ENCODE results near the gene MYNN.

MYNN gene

GRCh38 chr3:169804681-169805080 lies 31.5 kb downstream of the MYNN start:
- no CpG with 5 or more reads among the region's 3 CpGs for WGBS (ENCODE audit: extremely low coverage, insufficient coverage, low lambda C conversion rate)
- H3K79me1 ChIP-seq (ENCODE audit: low read length) = no peaks in the 10 kb centered on the region
- no peak overlapping the region for H3K4ac ChIP-seq (ENCODE audit: low read depth, low read length)

GRCh38 chr3:169809230-169809795 lies 36.1 kb downstream of the MYNN start:
- Histone ChIP-seq H3K36me3 (ENCODE audit: control insufficient read depth, insufficient read depth, low read length) (no peaks in the 10 kb centered on the region), H4K5ac (ENCODE audit: low read length) (no peak overlapping the region), H2BK120ac (ENCODE audit: low read depth, low read length) (no peak overlapping the region), H3K79me1 (ENCODE audit: low read length) (no peaks in the 10 kb centered on the region), H3K4me2 (ENCODE audit: low read length) (no peak overlapping the region), H3K4ac (ENCODE audit: low read depth, low read length) (no peak overlapping the region), H3K18ac (ENCODE audit: low read length) (no peak overlapping the region), H2BK5ac (ENCODE audit: low read length) (no peak overlapping the region), H3K56ac (ENCODE audit: low read length) (no peak overlapping the region), H3K23ac (ENCODE audit: low read length) (no peak overlapping the region), H3K4me1 (ENCODE audit: control insufficient read depth, low read depth, low read length) (no peaks in the 10 kb centered on the region), H4K8ac (ENCODE audit: low read depth, low read length) (no peak overlapping the region), H3K9ac (ENCODE audit: low read length) (no peak overlapping the region), H3K79me2 (ENCODE audit: control insufficient read depth, insufficient read depth, low read length) (no peaks in the 10 kb centered on the region), H3K27me3 (ENCODE audit: insufficient read depth, low read length, poor library complexity) (no peaks in the 10 kb centered on the region), H2BK15ac (replicated peaks; ENCODE audit: low read depth) (no peak overlapping the region), H2AK5ac (ENCODE audit: low read length) (no peak overlapping the region), H3K4me3 (ENCODE audit: low read length) (no peak overlapping the region), H3K27ac (ENCODE audit: low read depth, low read length) (no peak overlapping the region)
- WGBS (ENCODE audit: extremely low coverage, insufficient coverage, low lambda C conversion rate) = no CpG with 5 or more reads among the region's 2 CpGs
- DNase-seq = no peak

More at GRCh38 chr3:169804681-169805080, 31.5 kb downstream of the MYNN start:
- Histone ChIP-seq H3K9ac (ENCODE audit: low read length) (no peak overlapping the region), H4K5ac (ENCODE audit: low read length) (no peak overlapping the region), H3K18ac (ENCODE audit: low read length) (no peak overlapping the region), H3K27ac (ENCODE audit: low read depth, low read length) (no peak overlapping the region), H3K79me2 (ENCODE audit: control insufficient read depth, insufficient read depth, low read length) (no peaks in the 10 kb centered on the region), H3K56ac (ENCODE audit: low read length) (no peak overlapping the region), H3K4me3 (ENCODE audit: low read length) (no peak overlapping the region), H3K36me3 (ENCODE audit: control insufficient read depth, insufficient read depth, low read length) (no peaks in the 10 kb centered on the region), H3K27me3 (ENCODE audit: insufficient read depth, low read length, poor library complexity) (no peaks in the 10 kb centered on the region), H2BK5ac (ENCODE audit: low read length) (no peak overlapping the region), H2BK120ac (ENCODE audit: low read depth, low read length) (no peak overlapping the region), H3K4me1 (ENCODE audit: control insufficient read depth, low read depth, low read length) (no peaks in the 10 kb centered on the region), H2BK15ac (replicated peaks; ENCODE audit: low read depth) (no peak overlapping the region), H4K8ac (ENCODE audit: low read depth, low read length) (no peak overlapping the region), H3K4me2 (ENCODE audit: low read length) (no peak overlapping the region), H3K23ac (ENCODE audit: low read length) (no peak overlapping the region), H2AK5ac (ENCODE audit: low read length) (no peak overlapping the region)
- DNase-seq = no peak

DNA sequence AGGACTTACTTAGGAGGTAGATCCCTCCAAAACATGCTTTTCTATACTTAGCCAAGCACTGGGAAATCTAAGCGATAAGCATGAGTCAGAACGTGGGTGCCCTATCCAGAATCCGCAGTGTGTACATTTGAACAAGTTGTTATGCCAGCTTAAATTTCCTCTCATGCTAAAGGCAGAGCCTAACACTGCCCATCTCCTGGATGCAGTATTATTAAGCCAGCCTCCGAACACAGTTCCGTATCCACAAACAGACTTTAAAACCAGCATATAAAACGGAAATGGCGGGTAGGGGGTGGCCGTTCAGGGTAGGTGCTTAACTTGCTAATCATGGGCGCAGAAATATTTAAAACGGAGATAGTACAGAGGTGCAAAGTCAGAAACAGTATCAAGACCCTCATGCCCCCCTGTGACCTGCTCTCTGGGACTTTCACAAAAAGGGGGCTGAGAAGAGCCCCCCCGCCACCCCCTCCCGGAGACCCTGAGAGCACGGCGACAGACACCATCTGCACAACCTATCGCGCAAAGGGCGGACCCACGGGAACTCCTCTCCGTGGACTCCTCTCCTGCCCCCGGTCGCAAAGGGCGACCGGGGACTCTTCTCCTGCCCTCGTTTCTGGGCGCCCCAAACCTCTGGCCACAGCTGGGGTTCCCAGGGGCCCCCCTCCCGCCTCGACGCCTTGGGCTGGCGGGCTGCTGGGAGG lies 38.6 kb downstream of the MYNN start:
- peak overlapping the region; percentile 36 for H3K4me3 ChIP-seq (ENCODE audit: low read length)

GRCh38 chr3:169812332-169813235 lies 39.4 kb downstream of the MYNN start, which contains the start of the genes LRRC34 and LRRIQ4:
Gene LRRC34 (minus strand): TSS chr3:169812904. CDS start chr3:169812548, 356 bp downstream.
Gene LRRIQ4 (plus strand): TSS chr3:169812870. CDS start chr3:169821922, 9,052 bp downstream.
- Histone ChIP-seq H2AK5ac (ENCODE audit: low read length) (no peak within 1 kb of the TSS), H2BK15ac (replicated peaks; ENCODE audit: low read depth) (no peak within 1 kb of the TSS), H3K9ac (ENCODE audit: low read length) (peak within 1 kb of the TSS; percentile 75), H3K27ac (ENCODE audit: low read depth, low read length) (no peak within 1 kb of the TSS), H3K27me3 (ENCODE audit: insufficient read depth, low read length, poor library complexity) (no peaks in the 10 kb centered on the region), H3K79me2 (ENCODE audit: control insufficient read depth, insufficient read depth, low read length) (no peaks in the 10 kb centered on the region), H3K18ac (ENCODE audit: low read length) (peak within 1 kb of the TSS; percentile 40), H4K5ac (ENCODE audit: low read length) (no peak within 1 kb of the TSS), H3K23ac (ENCODE audit: low read length) (no peak within 1 kb of the TSS), H2BK5ac (ENCODE audit: low read length) (peak within 1 kb of the TSS; percentile 57), H2BK120ac (ENCODE audit: low read depth, low read length) (no peak within 1 kb of the TSS), H3K36me3 (ENCODE audit: control insufficient read depth, insufficient read depth, low read length) (no peaks in the 10 kb centered on the region), H3K4me1 (ENCODE audit: control insufficient read depth, low read depth, low read length) (no peaks in the 10 kb centered on the region), H3K4me2 (ENCODE audit: low read length) (peak within 1 kb of the TSS; percentile 67), H3K79me1 (ENCODE audit: low read length) (no peaks in the 10 kb centered on the region), H3K56ac (ENCODE audit: low read length) (peak within 1 kb of the TSS; percentile 88), H4K8ac (ENCODE audit: low read depth, low read length) (peak within 1 kb of the TSS; percentile 7), H3K4me3 (ENCODE audit: low read length) (peak within 1 kb of the TSS; percentile 55), H3K4ac (ENCODE audit: low read depth, low read length) (peak within 1 kb of the TSS; percentile 66)
- DNase-seq = peak; percentile 92
- WGBS (ENCODE audit: extremely low coverage, insufficient coverage, low lambda C conversion rate) = no CpG with 5 or more reads among the region's 56 CpGs

More for the DNA sequence above, 38.6 kb downstream of the MYNN start:
- Histone ChIP-seq H3K79me1 (ENCODE audit: low read length) (no peaks in the 10 kb centered on the region), H3K56ac (ENCODE audit: low read length) (peak overlapping the region; percentile 88), H3K23ac (ENCODE audit: low read length) (no peak overlapping the region), H2BK120ac (ENCODE audit: low read depth, low read length) (no peak overlapping the region), H2BK5ac (ENCODE audit: low read length) (no peak overlapping the region), H2BK15ac (replicated peaks; ENCODE audit: low read depth) (no peak overlapping the region), H3K27ac (ENCODE audit: low read depth, low read length) (no peak overlapping the region), H3K9ac (ENCODE audit: low read length) (peak overlapping the region; percentile 75), H3K4me1 (ENCODE audit: control insufficient read depth, low read depth, low read length) (no peaks in the 10 kb centered on the region), H3K79me2 (ENCODE audit: control insufficient read depth, insufficient read depth, low read length) (no peaks in the 10 kb centered on the region), H4K5ac (ENCODE audit: low read length) (no peak overlapping the region), H2AK5ac (ENCODE audit: low read length) (no peak overlapping the region), H3K27me3 (ENCODE audit: insufficient read depth, low read length, poor library complexity) (no peaks in the 10 kb centered on the region), H3K4ac (ENCODE audit: low read depth, low read length) (peak overlapping the region; percentile 66), H3K36me3 (ENCODE audit: control insufficient read depth, insufficient read depth, low read length) (no peaks in the 10 kb centered on the region), H4K8ac (ENCODE audit: low read depth, low read length) (peak overlapping the region; percentile 7), H3K4me2 (ENCODE audit: low read length) (peak overlapping the region; percentile 67), H3K18ac (ENCODE audit: low read length) (peak overlapping the region; percentile 40)
- no peak for DNase-seq
- WGBS (ENCODE audit: extremely low coverage, insufficient coverage, low lambda C conversion rate) = no CpG with 5 or more reads among the region's 29 CpGs

DNA sequence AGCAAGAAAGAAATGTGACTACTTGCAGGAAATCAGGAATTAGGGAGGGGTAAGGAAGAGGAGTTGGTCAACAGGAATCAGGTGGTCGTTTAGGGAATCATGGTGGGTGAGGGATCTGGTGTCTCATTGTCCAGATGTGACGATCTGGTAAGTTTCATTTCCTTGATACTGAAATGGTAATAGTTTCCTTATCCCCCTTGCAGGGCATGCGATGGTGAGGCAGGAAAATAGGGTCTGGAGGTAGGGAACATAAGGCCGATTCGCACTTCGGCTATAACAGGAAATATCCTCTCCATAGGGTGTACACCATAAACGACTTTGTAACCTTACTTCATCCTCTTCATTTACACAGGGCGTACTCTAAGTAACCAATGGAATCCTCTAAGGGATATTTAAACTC lies 40.1 kb downstream of the MYNN start:
- Histone ChIP-seq H3K36me3 (ENCODE audit: control insufficient read depth, insufficient read depth, low read length) (no peaks in the 10 kb centered on the region), H3K27ac (ENCODE audit: low read depth, low read length) (no peak overlapping the region), H3K27me3 (ENCODE audit: insufficient read depth, low read length, poor library complexity) (no peaks in the 10 kb centered on the region), H2BK120ac (ENCODE audit: low read depth, low read length) (no peak overlapping the region), H4K5ac (ENCODE audit: low read length) (no peak overlapping the region), H2AK5ac (ENCODE audit: low read length) (no peak overlapping the region), H3K9ac (ENCODE audit: low read length) (peak overlapping the region; percentile 40), H3K4me3 (ENCODE audit: low read length) (no peak overlapping the region), H2BK5ac (ENCODE audit: low read length) (no peak overlapping the region), H3K23ac (ENCODE audit: low read length) (no peak overlapping the region), H3K18ac (ENCODE audit: low read length) (no peak overlapping the region), H2BK15ac (replicated peaks; ENCODE audit: low read depth) (no peak overlapping the region), H3K4ac (ENCODE audit: low read depth, low read length) (no peak overlapping the region), H4K8ac (ENCODE audit: low read depth, low read length) (no peak overlapping the region), H3K4me1 (ENCODE audit: control insufficient read depth, low read depth, low read length) (no peaks in the 10 kb centered on the region), H3K79me1 (ENCODE audit: low read length) (no peaks in the 10 kb centered on the region), H3K56ac (ENCODE audit: low read length) (peak overlapping the region; percentile 54), H3K4me2 (ENCODE audit: low read length) (no peak overlapping the region), H3K79me2 (ENCODE audit: control insufficient read depth, insufficient read depth, low read length) (no peaks in the 10 kb centered on the region)
- DNase-seq = no peak
- no CpG with 5 or more reads among the region's 8 CpGs for WGBS (ENCODE audit: extremely low coverage, insufficient coverage, low lambda C conversion rate)
